OCI-LY7 (cell line): ENCODE measurements around the gene BASP1. TPM values are rescaled to one million over a fixed set of nuclear protein-coding genes. Genes with fewer than 3 reads are reported as not detected.

Experiments used
- BruUV-seq: library from RNA; stranded (reverse); fragments of 400-500 nt; replicated peaks from 2 replicates; lab custom pipeline; 2021; lab: Mats Ljungman, UMichigan
- CTCF ChIA-PET: fragments of 300-600 bp; sonication (Branson Sonifier 250); formaldehyde crosslinking; loops from one replicate; lab custom pipeline; 2022; ENCODE audit warnings: antibody characterized with exemption; ENCODE audit not compliant: unreplicated experiment; lab: Charles Lee
- POLR2A ChIA-PET: fragments of 300-600 bp; sonication (Branson Sonifier 250); formaldehyde crosslinking; loops from one replicate; lab custom pipeline; 2022; ENCODE audit warnings: antibody characterized with exemption; lab: Charles Lee
- DNase-seq: peaks from one replicate; pipeline ENCODE4 v3.0.0-alpha.2; 2015; ENCODE audit warnings: low spot score
- H2AFZ ChIP-seq: fragments of 200-600 bp; sonication (generic), shearing (Covaris generic); 2 replicates; pipeline ENCODE4 v1.6.1; 2014; ENCODE audit warnings: mild to moderate bottlenecking, antibody characterized with exemption, low read length, moderate library complexity
- H3K27ac ChIP-seq: fragments of 200-600 bp; sonication (generic); 2 replicates; pipeline ENCODE4 v1.5.1; 2014; ENCODE audit warnings: mixed run types, low read depth, mild to moderate bottlenecking, moderate library complexity, low read length, inconsistent platforms; ENCODE audit not compliant: poor library complexity, severe bottlenecking
- H3K36me3 ChIP-seq: fragments of 200-600 bp; sonication (generic); 2 replicates; pipeline ENCODE4 v1.6.1; 2014; ENCODE audit warnings: mild to moderate bottlenecking, antibody characterized with exemption, low read length, moderate library complexity, mixed read lengths; ENCODE audit not compliant: insufficient read depth
- H3K4me1 ChIP-seq: fragments of 200-600 bp; sonication (generic); 2 replicates; pipeline ENCODE4 v1.5.1; 2014; ENCODE audit warnings: mild to moderate bottlenecking, low read length; ENCODE audit not compliant: insufficient read depth, poor library complexity, severe bottlenecking
- H3K4me2 ChIP-seq: fragments of 200-600 bp; sonication (generic); 2 replicates; pipeline ENCODE4 v1.6.1; 2014; ENCODE audit warnings: mild to moderate bottlenecking, low read length
- H3K4me3 ChIP-seq: fragments of 200-600 bp; sonication (generic); 2 replicates; pipeline ENCODE4 v1.5.1; 2014; ENCODE audit warnings: mild to moderate bottlenecking, low read depth, low read length; ENCODE audit not compliant: poor library complexity, severe bottlenecking
- H3K79me2 ChIP-seq: fragments of 200-600 bp; sonication (generic); 2 replicates; pipeline ENCODE4 v1.6.1; 2016; ENCODE audit warnings: low read depth, mild to moderate bottlenecking, low read length, moderate library complexity, mixed read lengths; ENCODE audit not compliant: insufficient read depth
- H3K9me2 ChIP-seq: fragments of 200-600 bp; sonication (generic); 2 replicates; pipeline ENCODE4 v1.6.1; 2016; ENCODE audit warnings: mild to moderate bottlenecking, low read length, mixed read lengths; ENCODE audit not compliant: insufficient read depth
- H3K9me3 ChIP-seq: fragments of 200-600 bp; sonication (generic); 2 replicates; pipeline ENCODE4 v1.6.1; 2014; ENCODE audit warnings: mild to moderate bottlenecking, mixed run types, low read length, mixed read lengths
- H4K20me1 ChIP-seq: fragments of 200-600 bp; sonication (generic); 2 replicates; pipeline ENCODE4 v1.6.1; 2014; ENCODE audit warnings: mild to moderate bottlenecking, antibody characterized with exemption, low read length, moderate library complexity, mixed read lengths; ENCODE audit not compliant: insufficient read depth
- EZH2phosphoT487 ChIP-seq: fragments of 200-600 bp; sonication (generic); IDR thresholded peaks from 2 replicates; pipeline ENCODE4 v1.6.1; 2018; ENCODE audit warnings: low read depth, borderline replicate concordance, mild to moderate bottlenecking, mixed run types, antibody characterized with exemption, low read length, moderate library complexity, mixed read lengths
- intact Hi-C: fragments of 100-400 bp; cut with micrococcal nuclease; formaldehyde crosslinking; loops from one replicate; pipeline ENCODE4 v1.10.0; 2022; ENCODE audit not compliant: unreplicated experiment
- total RNA-seq, 2 experiments: library from RNA; depleted of rRNA in 1 of 2; stranded (reverse); fragments of >200 nt in 1 of 2; shearing (Covaris generic) in 1 of 2; gene quantifications; 2 replicates each; pipeline ENCODE4 v1.2.3, GENCODE V29; 2014 to 2022
- TF ChIP-seq, protein P1 (sequence below): fragments of 200-600 bp; sonication (generic); conservative IDR thresholded peaks from 2 replicates; pipeline ENCODE4 v1.5.1; 2014; ENCODE audit warnings: mild to moderate bottlenecking, antibody characterized with exemption, low read length, moderate library complexity, mixed read lengths

Gene BASP1
- total RNA-seq, 2 experiments from 2014 or later, result 23.4 to 64.8 TPM

DNA sequence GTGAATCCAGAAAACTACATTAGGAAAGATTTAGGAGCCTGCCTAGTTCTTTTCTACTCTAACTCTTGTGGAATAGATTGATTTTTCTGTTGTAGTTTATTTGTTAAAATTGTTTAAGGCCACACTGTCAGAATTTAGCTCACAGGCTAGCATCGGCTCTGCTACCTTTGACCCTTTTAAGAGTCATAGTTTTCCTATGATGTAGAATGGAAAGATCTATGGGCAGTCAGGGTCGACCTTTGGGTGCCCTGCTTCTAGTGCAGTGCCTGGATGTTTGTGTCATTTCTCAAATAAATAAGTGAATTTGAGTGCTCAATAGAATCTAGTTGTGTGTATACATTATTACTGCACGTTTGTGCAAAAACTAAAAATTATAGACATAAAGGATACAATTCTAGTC, 38.7 kb downstream of the BASP1 start:
- intact Hi-C loops, result no loop called here
- Histone ChIP-seq H3K36me3 (peaks cover 80% of the 10 kb centered on the region), H4K20me1 (no peaks in the 10 kb centered on the region), H3K4me2 (peak overlapping the region; percentile 47; the same call in 1 of the 2 replicates), H3K79me2 (peaks cover 73% of the 10 kb centered on the region; the same call in 1 of the 2 replicates), H3K27ac (peak overlapping the region; percentile 14), H3K9me2 (no peaks in the 10 kb centered on the region), H3K4me3 (no peak overlapping the region), H3K9me3 (peaks cover 33% of the 10 kb centered on the region), H3K4me1 (peaks cover 38% of the 10 kb centered on the region), H2AFZ (no peak overlapping the region)
- TF ChIP-seq, protein P1, sequence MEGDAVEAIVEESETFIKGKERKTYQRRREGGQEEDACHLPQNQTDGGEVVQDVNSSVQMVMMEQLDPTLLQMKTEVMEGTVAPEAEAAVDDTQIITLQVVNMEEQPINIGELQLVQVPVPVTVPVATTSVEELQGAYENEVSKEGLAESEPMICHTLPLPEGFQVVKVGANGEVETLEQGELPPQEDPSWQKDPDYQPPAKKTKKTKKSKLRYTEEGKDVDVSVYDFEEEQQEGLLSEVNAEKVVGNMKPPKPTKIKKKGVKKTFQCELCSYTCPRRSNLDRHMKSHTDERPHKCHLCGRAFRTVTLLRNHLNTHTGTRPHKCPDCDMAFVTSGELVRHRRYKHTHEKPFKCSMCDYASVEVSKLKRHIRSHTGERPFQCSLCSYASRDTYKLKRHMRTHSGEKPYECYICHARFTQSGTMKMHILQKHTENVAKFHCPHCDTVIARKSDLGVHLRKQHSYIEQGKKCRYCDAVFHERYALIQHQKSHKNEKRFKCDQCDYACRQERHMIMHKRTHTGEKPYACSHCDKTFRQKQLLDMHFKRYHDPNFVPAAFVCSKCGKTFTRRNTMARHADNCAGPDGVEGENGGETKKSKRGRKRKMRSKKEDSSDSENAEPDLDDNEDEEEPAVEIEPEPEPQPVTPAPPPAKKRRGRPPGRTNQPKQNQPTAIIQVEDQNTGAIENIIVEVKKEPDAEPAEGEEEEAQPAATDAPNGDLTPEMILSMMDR, result no peak
- TF ChIP-seq EZH2phosphoT487, result no peak
- ChIA-PET POLR2A (interaction anchor here (0.9 to 1.3 kb wide), 4 partner anchors 12 to 53 kb away, joined by 3 read pairs; no protein-coding TSS in a partner anchor), CTCF (no interaction called here)
- no peak for DNase-seq
- no TSS peak for BruUV-seq

DNA sequence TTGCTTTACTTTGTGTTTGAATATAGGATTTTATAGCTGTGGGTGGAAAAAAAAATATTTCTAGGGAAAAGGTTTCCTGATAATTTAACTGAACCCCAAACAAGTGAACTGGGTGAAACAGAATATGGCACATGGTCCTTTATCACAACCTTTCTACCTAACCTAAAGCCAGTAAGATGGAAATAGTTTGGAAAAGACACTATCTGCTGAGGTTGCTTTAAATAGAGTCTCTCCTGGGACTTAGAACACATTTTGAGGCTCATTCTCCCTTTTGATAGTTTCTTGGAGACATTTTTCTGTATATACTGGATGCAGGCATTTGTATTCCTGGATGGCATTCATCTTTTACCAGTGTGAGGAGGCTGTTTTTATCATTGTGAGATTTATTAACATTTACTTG, 39.4 kb downstream of the BASP1 start:
- H4K20me1 ChIP-seq, result no peaks in the 10 kb centered on the region
- ChIA-PET CTCF (no interaction called here), POLR2A (interaction anchor here (0.9 to 1.3 kb wide), 2 partner anchors 15 to 52 kb away, joined by 3 read pairs; no protein-coding TSS in a partner anchor)
- H2AFZ ChIP-seq, result no peak overlapping the region
- no peak overlapping the region for H3K4me2 ChIP-seq
- no TSS peak for BruUV-seq
- no peak overlapping the region for H3K27ac ChIP-seq
- intact Hi-C loops, result no loop called here
- H3K36me3 ChIP-seq, result peaks cover 80% of the 10 kb centered on the region
- H3K9me3 ChIP-seq, result peaks cover 33% of the 10 kb centered on the region
- no peak for TF ChIP-seq EZH2phosphoT487
- TF ChIP-seq, protein P1, result no peak
- DNase-seq, result no peak
- H3K4me3 ChIP-seq, result no peak overlapping the region
- no peaks in the 10 kb centered on the region for H3K9me2 ChIP-seq
- peaks cover 45% of the 10 kb centered on the region for H3K4me1 ChIP-seq
- peaks cover 72% of the 10 kb centered on the region; the same call in 1 of the 2 replicates for H3K79me2 ChIP-seq

DNA sequence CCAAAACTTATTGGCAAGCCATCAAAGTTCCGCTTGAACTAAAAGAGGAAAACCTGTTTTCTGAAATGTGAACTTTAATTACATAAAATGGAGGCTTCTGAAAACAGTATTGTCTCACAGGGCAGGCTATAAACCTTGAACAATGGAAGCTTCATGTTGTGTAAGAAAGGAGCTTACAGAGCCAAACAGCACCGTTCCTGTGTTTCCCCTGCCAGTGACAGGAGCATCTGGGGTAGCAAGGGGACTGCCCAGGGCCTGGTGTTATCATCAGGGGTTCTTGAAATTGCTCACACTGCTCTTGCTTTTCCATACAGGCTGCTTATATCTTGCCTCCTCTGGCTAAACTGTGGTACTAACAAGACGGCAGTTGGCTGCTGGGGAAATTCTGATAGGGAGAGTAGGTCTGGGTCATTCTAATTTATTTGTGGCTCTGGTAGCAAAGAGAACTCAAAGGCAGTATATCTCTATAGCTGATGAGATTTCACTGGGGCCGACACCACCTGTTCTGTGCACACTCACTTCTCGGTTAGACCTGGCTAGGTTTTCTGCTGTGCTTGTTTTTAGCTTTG, 40.4 kb downstream of the BASP1 start:
- ChIA-PET CTCF (no interaction called here), POLR2A (interaction anchor here (1.1 to 1.3 kb wide), 3 partner anchors 10 to 14 kb away, joined by 3 to 4 read pairs (median 3); no protein-coding TSS in a partner anchor)
- Histone ChIP-seq H3K4me1 (peaks cover 49% of the 10 kb centered on the region), H3K4me2 (no peak overlapping the region), H3K4me3 (no peak overlapping the region), H3K9me3 (peaks cover 33% of the 10 kb centered on the region), H3K36me3 (peaks cover 77% of the 10 kb centered on the region), H2AFZ (no peak overlapping the region), H3K27ac (no peak overlapping the region), H3K9me2 (no peaks in the 10 kb centered on the region), H4K20me1 (no peaks in the 10 kb centered on the region), H3K79me2 (peaks cover 73% of the 10 kb centered on the region; the same call in 1 of the 2 replicates)
- no peak for DNase-seq
- no TSS peak for BruUV-seq
- intact Hi-C loops, result no loop called here
- TF ChIP-seq EZH2phosphoT487, result no peak
- TF ChIP-seq, protein P1, result no peak
